Myocyte (in vitro differentiated cells): ENCODE results near the gene RIPPLY3. TPM values are rescaled to one million over a fixed set of nuclear protein-coding genes. Genes with fewer than 3 reads are reported as not detected.

Experiments used
- DNase-seq: peaks from one replicate; pipeline ENCODE4 v3.0.0-alpha.2; 2012; ENCODE audit warnings: low read depth
- polyA plus RNA-seq: library from polyadenylated mRNA; unstranded; fragments of >200 nt; gene quantifications from one replicate; pipeline ENCODE4 v1.2.1, GENCODE V29; 2012; ENCODE audit warnings: missing spikeins
- total RNA-seq: library from RNA; depleted of rRNA; stranded (reverse); fragments of >200 nt; gene quantifications from 2 replicates; pipeline ENCODE4 v1.2.3, GENCODE V29; 2014

RIPPLY3 gene, protein sequence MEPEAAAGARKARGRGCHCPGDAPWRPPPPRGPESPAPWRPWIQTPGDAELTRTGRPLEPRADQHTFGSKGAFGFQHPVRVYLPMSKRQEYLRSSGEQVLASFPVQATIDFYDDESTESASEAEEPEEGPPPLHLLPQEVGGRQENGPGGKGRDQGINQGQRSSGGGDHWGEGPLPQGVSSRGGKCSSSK
- total RNA-seq, result not detected in 2 replicates
- not detected for polyA plus RNA-seq

- peak; percentile 3 for DNase-seq
These were observed at the start of gene RIPPLY3 for GRCh38 chr21:37006486-37007291. RIPPLY3 (plus strand) TSS chr21:37006702; CDS start chr21:37006773, 71 bp downstream.

GRCh38 chr21:36959020-36959835, 47.3 kb upstream of the RIPPLY3 start:
- DNase-seq, result no peak

GRCh38 chr21:36960676-36961284, 45.7 kb upstream of the RIPPLY3 start:
- DNase-seq, result no peak

DNA sequence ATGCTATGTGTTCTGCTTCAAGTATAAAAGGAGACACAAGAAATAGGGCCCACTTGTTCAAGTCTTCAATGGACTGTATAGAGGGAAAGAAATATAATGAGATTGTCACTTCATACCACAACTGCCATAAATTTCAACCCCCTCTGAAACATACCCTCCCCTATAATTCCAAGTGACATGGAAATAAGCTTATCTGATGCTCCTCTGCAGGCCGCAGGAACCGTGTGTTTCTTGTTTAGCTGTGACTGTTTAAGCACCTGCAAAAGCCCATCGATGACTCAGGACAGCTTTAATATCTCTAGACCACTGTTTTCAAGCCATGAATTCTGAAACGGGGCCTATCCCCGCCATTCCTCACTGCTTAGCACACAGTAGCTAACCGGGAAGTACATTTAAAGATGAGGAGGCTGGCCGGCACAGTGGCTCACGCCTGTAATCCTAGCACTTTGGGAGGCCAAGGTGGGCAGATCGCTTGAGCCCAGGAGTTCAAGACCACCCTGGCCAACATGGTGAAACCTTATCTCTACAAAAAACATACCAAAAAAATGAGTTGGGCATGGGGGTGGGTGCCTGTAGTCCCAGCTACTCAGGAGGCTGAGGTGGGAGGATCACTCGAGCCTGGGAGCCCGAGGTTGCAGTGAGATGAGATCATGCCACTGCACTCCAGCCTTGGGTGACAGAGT, 44.3 kb upstream of the RIPPLY3 start:
- no peak for DNase-seq

DNA sequence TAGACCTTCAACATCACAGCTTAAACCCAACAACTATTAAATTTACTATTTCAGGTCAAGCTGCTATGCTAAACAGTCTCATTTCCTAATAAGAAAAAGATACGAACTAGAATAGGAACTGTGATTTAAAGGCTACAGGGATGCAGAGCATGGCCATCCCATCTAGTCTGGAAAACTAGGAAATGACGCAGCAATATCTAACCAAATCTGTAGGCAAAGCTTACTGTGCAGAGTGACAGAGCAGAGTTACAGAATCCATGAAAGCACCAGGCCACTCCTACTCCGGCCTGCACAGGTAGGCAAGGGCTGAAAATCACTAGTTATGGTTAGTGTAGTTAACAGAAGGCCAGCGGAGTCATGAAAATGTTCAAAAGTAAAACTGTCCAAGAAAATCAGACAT, 42.1 kb upstream of the RIPPLY3 start:
- DNase-seq, result no peak

GRCh38 chr21:36964827-36965719, 41.4 kb upstream of the RIPPLY3 start:
- no peak for DNase-seq

DNA sequence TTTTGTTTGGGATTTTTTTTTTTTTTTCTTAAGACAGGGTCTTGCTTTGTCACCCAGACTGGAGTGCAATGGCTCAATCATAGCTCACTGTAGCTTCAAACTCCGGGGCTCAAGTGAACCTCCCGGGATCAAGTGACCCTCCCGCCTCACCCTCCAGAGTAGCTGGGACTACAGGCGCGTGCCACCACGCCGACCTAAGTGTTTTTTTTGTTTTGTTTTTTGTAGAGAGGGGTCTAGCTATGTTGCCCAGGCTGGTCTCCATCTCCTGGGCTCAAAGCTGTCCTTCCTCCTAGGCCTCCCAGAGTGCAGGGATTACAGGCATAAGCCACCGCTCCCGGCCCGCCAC, 40.8 kb upstream of the RIPPLY3 start:
- no peak for DNase-seq

DNA sequence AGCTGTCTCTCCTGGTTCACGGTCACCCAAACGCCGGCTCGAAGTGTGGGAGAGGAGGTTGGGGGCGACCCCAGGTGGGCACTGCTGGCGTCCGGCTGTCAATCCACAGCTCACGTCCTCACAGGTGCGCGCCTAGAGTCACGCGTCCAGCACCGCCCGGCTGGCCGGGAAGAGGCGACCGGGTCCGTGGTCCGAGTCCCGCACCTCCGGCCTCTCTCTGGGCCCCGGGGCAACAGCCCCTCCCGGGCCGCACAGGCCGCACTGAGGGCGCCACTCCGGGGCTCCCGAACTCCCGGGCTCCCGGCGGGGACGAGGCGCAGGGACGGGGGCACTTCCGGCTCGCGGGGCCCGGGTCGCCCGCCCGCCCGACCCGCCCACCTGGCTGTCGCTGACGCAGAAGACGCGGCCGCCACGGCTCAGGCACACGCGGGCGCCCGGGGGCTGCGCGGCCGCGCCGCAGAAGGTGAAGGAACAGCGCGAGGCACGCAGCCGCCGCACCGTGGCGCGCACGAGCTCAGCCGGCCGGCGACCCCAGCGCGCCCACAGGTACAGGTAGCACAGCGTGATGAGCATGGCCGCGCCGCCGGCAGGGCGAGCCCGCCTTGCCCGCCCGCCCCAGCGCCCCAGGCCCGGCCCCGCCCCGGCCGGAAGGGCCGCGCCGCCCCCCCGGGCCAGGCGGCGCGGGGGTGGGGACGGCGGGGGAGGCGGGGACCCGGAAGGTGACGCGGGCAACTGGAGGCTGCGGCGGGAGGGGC, 40.3 kb upstream of the RIPPLY3 start, which contains the start of gene HLCS:
Gene HLCS (minus strand): TSS at position 604 of the 755 bp plus-strand sequence. CDS start 31 bp downstream, at position 573.
- peak; percentile 65 for DNase-seq

DNA sequence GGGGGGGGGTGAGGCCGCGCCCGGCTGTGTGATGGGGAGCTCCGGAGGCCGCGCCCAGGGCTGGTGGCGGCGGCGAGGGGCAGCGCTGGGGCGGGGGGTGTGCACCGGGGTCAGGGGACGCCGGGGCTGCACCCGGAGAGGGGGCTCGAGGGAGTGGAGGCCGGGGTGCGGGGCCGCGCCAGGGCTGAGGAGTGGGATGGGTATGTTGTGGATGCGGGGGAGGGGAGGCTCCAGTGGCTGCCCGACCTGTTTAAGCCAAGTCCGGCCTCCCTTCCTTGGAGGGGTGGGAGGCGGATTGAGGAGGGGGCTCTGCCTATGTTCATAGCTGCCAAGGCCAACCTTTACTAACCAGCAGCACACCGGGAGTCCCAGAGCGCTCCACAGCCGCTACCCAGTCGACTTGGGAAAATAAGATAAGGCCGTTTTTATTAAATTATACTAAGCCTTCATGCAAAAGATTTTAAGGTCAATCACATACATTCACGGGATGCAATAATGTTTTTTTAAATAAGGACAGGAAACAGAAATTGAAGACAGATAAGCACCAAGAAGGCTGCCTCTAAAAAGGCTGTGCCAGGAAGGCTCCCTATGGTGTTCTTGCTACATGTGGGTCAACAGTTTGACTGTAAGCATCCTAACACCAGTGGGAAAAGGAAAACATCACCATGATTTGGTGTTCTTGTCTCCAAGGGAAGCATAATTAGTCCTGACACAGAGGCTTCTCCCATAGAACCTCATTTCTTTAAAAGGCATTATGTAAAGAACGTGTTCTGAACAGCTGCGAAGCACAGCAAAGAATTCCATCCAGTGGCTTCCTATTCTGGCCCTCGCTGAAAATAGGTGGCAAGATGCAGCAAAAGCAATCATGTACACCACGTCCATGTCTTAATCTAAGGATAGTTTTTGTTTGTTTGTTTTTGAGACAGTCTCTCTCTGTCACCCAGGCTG, 39.4 kb upstream of the RIPPLY3 start:
- DNase-seq, result peak; percentile 22

DNA sequence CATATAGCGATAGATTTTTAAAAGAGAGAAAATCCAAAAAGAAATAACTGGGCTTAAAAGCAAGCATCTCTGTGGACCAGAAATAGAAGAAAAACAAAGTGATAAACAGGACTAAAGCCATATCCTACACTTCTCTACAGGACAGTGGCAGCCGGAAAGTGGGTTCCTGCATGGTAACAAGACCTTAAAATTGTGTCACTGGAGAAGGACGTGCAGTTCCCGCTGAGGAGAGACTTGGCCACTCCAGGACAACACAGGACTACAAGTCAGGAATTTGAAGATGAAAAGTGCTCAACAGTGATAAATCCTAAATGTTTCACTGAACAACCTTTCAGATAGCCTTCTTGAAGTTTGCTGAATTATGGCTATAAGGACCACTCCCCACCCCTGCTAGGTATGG, 38.1 kb upstream of the RIPPLY3 start:
- no peak for DNase-seq

DNA sequence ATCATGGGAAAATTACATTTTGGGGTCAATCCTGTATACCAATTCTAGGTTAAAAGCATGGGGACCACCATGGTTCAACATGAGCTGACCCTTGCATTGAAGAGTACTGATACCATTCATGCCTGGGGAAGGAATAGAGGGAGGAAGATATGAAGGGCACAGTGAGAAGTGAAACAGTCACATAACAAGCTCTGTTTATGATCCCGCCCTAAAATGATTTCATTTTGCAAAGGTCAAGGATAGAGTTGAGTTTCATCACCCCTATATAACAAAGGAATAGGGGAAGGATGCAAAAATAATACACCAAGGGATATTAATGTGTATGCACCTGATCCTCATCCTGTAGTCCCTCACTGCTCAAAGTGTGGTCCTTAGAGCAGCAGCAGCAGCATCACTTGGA, 37.5 kb upstream of the RIPPLY3 start:
- DNase-seq, result no peak

DNA sequence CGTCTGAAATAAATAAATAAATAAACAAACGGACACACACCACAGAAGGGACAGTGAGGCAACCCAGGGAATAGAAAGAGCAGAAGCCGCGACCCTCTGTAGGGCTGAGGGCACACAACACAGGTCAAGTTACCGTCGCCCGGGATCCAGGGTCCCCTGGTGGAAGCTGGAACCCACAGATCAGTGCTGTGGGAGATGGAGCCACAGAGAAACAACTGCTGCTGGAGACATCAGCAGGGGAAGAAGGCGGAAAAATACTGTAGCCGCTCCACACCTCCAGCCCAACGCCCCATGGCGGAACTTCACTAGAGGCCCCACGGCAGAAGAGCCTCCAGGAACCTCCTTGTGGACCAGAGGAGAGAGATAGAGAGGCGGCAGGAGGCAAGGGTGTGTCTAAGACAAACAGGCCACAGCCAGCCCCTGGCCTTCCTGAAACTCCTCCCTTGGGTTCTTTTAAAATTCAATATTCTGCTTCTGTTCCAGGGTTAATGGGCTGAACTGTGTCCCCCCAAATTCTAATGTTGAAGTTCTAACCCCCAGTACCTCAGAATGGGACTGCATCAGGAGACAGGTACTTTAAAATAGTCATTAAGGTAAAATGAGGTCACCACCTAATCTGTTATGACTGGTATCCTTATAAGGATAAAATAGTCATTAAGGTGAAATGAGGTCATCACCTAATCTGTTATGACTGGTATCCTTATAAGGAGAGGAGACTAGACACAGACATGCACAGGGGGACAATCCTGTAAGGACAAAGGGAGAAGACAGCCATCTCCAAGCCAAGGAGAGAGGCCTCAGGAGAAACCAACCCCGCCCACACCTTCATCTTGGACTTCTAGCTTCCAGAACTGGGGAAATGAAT, 32.3 kb upstream of the RIPPLY3 start:
- DNase-seq, result no peak

DNA sequence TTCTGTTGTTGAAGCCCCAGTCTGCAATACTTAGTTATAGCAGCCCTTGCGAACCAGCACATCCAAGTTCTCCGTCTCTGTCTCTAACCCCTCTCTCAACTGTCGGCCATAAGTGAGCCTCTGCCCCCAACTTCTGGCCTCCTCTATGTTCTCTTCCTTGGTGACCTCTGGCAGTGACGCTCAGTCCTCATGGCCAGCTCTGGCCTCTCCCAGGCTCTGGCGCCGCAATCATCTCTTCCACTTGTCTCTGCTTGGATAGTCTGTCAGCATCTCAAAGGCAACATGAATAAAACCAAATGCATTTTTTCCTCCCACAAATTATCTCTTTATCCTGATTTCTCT, 31.7 kb upstream of the RIPPLY3 start:
- DNase-seq, result no peak

DNA sequence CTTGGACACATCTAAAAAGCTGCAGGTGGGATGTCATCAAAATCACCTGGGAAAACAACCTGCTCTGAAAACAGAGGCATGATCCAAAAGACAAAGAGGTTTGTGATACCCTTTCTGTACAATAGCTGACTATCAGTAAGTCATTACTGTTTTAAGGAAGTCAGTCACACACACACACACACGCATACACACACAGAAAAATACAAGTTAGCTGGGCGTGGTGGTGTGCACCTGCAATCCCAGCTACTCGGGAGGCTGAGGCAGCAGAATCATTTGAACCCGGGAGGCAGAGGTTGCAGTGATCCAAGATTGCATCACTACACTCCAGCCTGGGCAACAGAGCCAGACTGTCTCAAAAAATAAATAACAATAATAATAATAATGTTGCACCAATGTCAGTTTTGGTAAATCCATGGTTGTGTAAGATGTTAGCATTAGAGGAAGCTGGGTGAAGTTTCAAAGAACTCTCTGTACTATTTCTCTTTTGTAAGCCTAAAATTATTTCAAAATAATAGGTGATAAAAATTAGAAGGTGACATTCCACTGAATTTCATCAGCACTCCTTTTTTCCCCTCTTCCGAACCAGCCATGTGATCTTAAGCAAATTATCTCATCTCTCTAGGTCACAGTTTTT, 30.2 kb upstream of the RIPPLY3 start:
- no peak for DNase-seq

- peak; percentile 68 for DNase-seq
These were observed 29.4 kb upstream of the RIPPLY3 start for GRCh38 chr21:36976882-36977651.
